NOMO-1 treated with dmso at 0.1 percent for 144 hours (cell line): ENCODE measurements around the gene RUNX2.
"Not testable (repeated sequence)": the region's sequence is repeated elsewhere in the genome, so short reads cannot be mapped to it uniquely, and the experiment has no call there.

Experiments used
- DNase-seq: peaks from one replicate; lab custom pipeline; 2025; ENCODE audit not compliant: unreplicated experiment; lab: John Stamatoyannopoulos, UW

RUNX2 gene

GRCh38 chr6:45454008-45454911 is 126.1 kb downstream of the RUNX2 start:
- DNase-seq = no peak

- DNase-seq = no peak
Observed at GRCh38 chr6:45455408-45455807, 127.3 kb downstream of the RUNX2 start.

DNA sequence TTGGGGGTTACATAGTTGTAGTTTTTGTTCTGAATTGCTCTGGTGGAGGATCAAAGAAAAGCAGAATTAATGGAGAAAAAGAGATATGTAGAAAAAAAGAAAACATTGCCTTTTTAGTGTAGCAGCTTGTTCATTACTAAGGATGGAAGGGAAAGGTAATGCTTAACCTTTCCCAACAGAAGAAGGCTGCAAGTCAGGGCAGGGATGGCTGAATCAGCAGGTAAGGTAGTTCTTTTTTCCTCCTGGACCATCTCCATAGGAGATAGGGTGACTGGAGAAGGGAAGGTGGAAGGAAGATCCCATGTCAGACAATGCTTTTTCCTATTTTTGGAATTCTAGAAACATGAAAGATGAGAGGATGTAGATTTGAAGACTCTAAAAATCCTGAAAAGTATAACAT is 129.0 kb downstream of the RUNX2 start:
- DNase-seq = no peak

- DNase-seq = no peak
Observed at GRCh38 chr6:45458672-45459071, 130.5 kb downstream of the RUNX2 start.

DNA sequence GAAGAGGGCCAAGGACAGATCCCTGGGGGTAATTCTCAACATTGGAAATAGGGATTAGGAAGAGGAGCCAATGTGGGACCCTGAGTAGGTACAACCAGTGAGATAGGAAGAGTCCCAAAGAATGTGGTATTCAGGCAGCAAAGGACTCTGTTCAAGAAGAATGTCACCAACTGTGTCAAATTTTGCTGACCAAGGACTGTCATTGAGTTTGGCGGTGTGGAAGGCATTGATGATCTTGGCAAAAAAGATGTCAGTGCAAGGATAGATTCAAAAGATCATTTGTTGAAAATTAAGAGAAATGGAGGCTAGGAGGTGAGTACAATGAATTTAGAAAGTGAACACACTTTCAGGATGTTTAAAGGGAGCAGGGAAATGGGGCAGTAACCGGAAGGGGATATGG is 132.0 kb downstream of the RUNX2 start:
- DNase-seq = no peak

GRCh38 chr6:45461486-45461885 is 133.4 kb downstream of the RUNX2 start:
- DNase-seq = no peak

DNA sequence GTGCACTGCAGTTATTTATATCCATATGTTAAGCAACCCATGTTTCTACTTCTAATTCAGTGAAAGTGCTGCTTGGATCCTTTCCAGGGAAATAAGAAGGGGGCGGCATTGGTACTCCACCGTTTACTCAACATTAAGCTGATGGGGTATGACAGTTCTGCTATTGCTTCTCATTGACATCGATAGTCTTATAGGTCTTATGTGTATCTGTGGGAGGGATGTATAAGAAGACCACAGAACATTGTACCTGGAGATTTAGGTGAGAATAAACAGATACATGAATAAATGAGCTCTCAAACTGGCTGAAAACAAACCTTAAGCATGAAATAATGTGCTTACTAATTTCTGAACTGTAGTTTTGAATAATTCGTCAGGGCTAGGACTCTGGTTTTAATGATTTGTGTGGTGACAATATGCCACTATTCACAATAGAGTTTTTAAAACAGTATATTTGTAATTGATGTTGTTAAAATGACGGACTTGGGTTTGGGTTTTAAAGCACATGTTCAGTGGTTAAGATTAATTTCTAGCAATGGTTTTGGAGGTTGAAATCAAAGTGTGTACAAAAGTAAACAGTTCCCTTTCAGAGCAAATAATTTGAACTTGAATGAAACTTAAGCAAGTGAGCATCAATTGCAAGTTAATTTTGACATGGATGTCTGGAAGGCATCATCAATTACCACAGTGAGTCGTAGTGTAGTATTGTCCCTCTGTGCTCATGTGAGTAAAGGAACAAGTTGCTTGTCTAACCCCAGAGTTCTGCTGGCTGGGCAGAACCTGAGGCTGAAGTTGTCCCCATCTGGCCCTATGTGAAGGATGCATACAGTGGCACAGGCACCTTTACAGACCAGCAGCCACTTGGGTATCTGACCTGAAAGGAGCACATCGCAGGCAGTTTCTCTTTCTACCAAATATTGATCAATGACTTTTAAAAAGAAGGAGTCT is 134.3 kb downstream of the RUNX2 start:
- no peak for DNase-seq

- no peak for DNase-seq
Observed at GRCh38 chr6:45464685-45465084, 136.6 kb downstream of the RUNX2 start.

- no peak for DNase-seq
Observed at GRCh38 chr6:45466686-45467085, 138.6 kb downstream of the RUNX2 start.

DNA sequence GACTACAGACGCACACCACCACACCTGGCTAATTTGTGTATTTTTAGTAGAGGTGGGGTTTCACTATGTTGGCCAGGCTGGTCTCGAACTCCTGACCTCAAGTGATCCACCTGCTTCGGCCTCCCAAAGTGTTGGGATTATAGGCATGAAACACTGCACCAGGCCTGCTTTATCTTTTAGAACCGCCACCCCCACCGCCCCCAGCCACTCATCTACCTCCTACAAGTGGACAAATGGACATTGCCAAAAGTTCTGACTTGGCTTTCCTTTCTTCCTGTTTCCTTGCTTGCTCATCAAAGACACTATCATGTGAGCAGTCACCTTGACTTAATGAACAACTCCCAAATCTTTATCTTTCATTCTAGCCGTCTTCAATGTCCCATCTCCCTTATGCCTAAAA is 139.3 kb downstream of the RUNX2 start:
- DNase-seq = not testable (repeated sequence)

- DNase-seq = no peak
Observed at GRCh38 chr6:45467853-45468252, 139.7 kb downstream of the RUNX2 start.

DNA sequence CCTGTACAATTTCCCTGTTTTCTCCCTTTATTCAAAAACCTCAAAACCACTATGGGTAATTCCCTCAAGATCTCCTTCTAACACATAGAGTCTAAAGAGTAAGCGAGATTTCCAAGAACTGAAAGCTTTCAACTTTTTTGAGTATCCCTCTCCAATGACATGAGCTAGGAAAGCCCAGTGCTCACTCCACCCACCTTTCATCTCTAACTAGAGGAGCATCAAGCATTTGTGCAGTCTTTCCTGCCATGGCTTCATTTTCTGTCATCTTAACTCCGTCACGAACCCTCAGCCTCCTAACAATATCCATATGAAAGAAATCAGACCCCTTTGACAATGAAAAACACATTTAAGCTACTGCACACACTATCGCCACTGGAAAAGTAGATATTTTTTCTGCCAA is 141.5 kb downstream of the RUNX2 start:
- no peak for DNase-seq

DNA sequence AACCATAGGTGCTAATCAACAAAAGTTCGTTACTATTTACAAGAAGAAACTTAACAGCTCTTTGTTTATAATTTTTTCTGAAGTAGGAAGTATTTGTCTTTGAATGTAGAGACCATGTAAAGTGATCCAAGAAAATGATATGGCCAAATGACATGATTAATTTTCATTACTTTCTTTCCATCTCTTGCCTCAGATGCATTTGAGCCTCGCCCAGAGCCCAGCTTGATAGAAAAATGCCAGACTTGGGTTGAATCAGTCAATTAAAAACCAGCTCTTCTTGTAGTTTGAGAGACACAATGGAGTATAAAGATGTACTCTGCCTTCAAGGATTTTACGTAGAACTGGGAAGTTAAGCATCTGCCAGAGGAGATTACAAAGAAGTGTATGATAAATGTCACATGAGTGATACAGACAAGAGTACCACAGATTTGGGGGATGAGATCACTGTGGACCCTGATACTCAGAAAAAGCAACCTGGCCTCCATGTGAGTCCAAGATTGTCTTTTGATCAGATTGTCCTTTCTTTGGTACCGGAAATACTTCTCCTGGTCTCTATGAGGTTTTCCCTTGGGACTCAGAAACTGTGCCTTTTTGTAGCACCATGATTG is 142.1 kb downstream of the RUNX2 start:
- DNase-seq = no peak

GRCh38 chr6:45472382-45472781 is 144.3 kb downstream of the RUNX2 start:
- no peak for DNase-seq

- DNase-seq = no peak
Observed at GRCh38 chr6:45473121-45473993, 145.2 kb downstream of the RUNX2 start.

DNA sequence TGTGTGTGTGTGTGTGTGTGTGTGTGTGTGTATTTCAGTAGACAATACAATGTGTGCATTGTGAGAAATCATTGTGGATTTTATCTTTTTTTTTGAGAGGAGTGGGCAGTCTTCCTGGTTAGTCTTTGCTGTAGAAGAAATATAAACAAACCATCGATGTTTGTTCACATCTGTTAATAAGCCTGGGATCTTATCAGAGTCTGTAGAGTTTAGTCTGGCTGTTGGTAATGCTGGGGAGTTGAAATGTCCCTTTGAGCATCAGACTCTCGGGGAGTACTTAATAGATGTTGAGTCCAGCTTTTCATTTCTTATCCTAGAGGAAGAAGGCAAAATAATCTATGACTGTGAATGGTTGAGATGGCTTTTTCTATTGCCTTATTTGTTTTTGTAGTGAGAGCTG is 146.2 kb downstream of the RUNX2 start:
- DNase-seq = no peak

GRCh38 chr6:45476341-45476740 is 148.2 kb downstream of the RUNX2 start:
- DNase-seq = no peak

- no peak for DNase-seq
Observed at GRCh38 chr6:45477278-45477677, 149.1 kb downstream of the RUNX2 start.

DNA sequence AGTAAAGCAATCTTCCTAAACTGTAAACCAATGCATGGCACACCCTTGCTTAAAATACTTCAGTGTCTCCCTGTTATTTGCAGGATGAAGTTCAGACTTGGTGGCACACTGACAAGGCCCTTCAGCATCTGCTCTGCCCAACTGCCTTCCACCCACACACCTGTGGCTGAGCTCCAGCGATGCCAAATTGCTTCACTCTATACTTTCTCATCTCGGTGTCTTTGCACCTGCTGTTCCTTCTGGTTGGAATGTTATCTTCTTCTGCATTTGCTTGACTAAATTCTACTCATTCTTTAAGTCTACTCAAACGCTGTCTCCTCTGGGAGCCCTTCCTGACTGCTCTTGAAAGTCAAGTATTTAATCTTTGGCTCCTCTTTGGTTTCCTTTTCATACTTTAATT is 149.7 kb downstream of the RUNX2 start:
- no peak for DNase-seq

DNA sequence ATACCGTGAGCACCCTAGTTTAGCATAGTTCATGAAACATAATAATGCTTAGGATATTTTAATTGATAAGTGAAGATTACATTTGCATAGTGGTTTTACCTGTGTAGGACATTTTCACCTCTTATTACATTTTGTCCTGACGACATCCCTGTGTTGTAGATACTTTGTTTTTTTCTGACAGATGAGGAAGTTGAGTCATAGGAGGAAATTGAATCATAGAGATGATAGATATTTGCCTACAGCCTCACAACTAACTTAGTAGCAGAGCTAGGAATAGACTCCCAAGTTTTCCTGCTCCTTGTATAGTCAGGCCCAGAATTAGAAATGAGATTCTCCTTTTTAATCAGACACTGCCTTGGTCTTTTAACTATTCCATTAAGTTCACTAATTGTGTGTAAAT is 150.1 kb downstream of the RUNX2 start:
- DNase-seq = no peak
